GM21360 (cell line): ENCODE measurements around the gene CRACR2B.

ENCODE experiments used
- ATAC-seq: cut with Tn5 transposase; IDR thresholded peaks from one replicate; pipeline ENCODE4 v1.9.1; 2021; ENCODE audit warnings: mild to moderate bottlenecking, moderate library complexity; ENCODE audit not compliant: unreplicated experiment

The CRACR2B gene

GRCh38 chr11:837189-837989, 9.7 kb downstream of the CRACR2B start:
- no peak for ATAC-seq

DNA sequence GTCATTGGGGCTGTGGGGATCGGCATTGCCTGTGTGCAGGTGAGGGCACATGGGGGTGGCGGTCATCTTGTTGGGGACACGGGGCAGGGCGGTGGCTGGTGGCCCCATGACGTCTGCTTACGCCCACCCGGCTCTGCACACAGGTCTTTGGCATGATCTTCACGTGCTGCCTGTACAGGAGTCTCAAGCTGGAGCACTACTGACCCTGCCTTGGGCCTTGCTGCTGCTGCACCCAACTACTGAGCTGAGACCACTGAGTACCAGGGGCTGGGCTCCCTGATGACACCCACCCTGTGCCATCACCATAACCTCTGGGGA, 10.2 kb downstream of the CRACR2B start:
- no peak for ATAC-seq

DNA sequence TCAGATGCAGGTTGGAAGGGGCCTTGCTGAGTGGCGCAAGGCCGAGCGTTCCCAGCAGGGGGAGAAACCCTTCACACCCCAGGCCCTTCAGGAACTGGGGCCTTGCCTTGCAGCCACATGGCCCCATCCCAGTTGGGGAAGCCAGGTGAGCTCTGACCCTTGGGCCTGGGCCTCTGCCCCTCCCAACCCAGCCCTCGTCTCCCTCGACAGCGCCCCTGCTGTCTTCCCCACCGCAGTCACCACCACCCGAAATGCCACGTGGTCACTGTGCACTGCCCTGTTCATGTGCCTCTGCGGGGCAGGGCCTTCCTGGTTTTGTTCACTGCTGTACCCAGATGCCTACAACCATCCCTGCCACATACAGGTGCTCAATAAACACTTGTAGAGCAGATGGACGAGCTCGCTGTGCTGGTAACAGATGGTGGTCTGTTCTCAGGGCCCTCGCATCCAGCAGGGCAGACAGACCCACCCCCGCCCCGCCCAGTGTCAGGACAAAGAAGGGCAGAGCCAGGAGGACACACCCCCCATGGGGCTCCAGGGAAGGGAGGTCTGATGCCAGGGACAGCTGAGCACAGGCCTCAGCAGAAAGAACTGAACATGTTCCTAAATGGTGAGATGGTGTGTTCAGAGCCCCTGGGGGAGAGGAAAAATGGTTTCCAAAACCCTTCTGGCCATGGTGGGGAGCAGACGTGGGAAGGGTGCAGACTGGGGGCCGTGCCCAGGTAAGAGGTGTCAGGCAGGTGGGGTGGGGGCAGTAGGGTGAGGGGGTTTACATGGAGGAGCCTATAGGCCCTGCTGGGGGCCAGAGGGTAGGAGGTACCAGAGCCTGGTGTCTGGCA, 10.9 kb downstream of the CRACR2B start:
- ATAC-seq = no peak

- no peak for ATAC-seq
These were observed 11.5 kb downstream of the CRACR2B start for GRCh38 chr11:839280-839623.

DNA sequence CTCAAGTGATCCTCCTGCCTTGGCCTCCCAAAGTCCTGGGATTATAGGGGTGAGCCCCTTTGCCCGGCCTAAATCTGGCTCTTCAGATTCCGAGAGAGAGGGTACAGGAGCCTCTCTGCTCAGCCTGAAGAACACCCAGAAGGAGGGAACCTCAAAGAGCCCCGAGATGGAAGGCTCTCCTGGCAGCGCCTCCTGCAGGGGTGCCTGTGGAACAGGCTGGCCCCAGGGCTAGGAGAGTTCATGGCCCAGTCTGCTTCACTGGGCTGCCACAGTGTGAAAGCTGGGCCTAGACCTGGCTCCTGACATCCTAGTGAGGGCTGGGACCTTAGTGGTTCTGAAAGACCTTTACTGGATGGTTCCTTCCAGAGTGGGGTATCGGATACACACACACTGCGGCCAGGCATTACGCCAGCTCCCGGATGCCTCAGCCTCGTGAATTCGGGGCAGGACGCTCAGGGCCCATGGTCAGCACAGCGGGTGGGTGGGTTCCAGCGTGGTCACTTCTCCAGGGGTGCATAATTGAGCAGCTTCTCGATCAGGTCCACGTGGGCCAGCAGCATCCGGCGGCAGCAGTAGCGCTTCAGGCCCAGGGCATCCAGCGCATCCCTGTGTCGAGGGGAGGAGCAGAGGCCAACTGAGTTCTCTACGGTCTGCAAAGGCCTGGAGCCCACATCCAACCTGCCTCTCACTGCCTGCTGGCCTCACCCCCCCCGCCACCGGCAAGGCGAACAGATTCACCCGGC, 12.3 kb downstream of the CRACR2B start:
- ATAC-seq = no peak

GRCh38 chr11:841981-842369, 14.3 kb downstream of the CRACR2B start:
- no peak for ATAC-seq

- peak; percentile 63 for ATAC-seq
These were observed 14.8 kb downstream of the CRACR2B start, which contains the start of the genes POLR2L and TSPAN4 for GRCh38 chr11:842370-843002. Gene POLR2L, minus strand, starts transcription at chr11:842529. Its CDS starts 21 bp downstream, at chr11:842508. Gene TSPAN4, plus strand, starts transcription at chr11:842852. Its CDS starts 7,453 bp downstream, at chr11:850305.

DNA sequence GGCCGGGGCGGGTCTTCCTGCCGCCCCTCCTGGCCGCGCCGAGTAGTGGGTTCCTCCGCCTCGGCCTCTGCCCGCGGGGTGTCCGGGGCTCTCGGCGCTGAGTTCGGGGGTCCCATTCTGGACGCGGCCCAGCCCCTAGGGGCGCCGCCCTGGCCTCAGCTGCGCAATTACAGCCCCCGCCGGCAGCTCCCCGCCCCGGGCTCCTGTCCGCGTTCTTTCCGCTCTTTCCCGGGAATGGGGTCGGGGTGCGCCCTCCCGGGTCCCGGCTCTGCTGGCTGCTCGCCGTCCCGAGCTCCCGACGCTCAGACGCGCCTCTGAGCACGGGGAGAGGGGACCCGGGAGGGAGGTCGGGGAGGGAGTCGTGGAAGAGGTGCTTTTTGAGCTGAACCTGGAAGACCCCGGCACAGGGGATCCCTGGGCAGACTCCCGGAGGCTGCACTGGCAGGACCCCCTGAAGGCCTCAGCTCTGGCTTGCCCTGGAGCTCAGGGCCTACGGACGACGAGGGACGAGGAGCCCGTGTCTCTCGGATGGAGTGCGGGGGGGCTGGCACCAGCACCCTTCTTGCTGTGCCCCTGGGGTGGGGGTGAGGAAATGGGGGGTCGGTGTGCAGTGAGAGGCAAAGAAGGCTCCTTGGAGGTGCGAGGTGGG, 15.5 kb downstream of the CRACR2B start:
- ATAC-seq = no peak

- ATAC-seq = no peak
These were observed 16.3 kb downstream of the CRACR2B start for GRCh38 chr11:843818-844692.

- no peak for ATAC-seq
These were observed 17.2 kb downstream of the CRACR2B start for GRCh38 chr11:844693-845644.

GRCh38 chr11:845872-846495, 18.3 kb downstream of the CRACR2B start:
- ATAC-seq = no peak

- ATAC-seq = no peak
These were observed 18.9 kb downstream of the CRACR2B start for GRCh38 chr11:846496-847098.

- no peak for ATAC-seq
These were observed 20.2 kb downstream of the CRACR2B start for GRCh38 chr11:847876-848275.

DNA sequence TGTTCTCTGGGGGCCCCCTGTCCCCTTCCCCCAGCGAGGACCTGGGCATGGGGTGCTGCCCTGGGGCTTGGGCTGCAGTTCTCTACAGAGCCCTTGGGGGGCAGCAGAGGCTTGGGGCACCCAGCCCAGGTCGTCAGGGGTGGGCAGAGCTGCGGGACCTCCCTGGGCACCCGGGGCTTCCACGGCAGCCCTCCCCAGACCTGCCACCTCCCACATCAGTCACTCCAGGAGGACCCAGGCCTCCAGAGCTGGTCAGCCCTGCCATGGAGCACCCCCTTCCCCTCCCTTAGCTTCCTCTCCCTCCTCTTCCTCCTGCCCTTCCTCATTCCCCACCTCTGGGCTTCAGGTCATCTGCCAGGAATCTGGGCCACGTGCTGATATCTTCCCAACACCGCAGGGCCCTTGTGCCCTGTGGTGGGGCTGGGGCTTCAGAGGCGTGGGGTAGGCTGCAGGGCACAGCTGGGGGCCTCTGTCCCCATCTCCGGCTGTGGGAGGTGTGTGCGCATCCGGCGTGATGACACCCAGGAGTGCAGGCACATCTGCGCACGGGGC, 20.7 kb downstream of the CRACR2B start:
- no peak for ATAC-seq

DNA sequence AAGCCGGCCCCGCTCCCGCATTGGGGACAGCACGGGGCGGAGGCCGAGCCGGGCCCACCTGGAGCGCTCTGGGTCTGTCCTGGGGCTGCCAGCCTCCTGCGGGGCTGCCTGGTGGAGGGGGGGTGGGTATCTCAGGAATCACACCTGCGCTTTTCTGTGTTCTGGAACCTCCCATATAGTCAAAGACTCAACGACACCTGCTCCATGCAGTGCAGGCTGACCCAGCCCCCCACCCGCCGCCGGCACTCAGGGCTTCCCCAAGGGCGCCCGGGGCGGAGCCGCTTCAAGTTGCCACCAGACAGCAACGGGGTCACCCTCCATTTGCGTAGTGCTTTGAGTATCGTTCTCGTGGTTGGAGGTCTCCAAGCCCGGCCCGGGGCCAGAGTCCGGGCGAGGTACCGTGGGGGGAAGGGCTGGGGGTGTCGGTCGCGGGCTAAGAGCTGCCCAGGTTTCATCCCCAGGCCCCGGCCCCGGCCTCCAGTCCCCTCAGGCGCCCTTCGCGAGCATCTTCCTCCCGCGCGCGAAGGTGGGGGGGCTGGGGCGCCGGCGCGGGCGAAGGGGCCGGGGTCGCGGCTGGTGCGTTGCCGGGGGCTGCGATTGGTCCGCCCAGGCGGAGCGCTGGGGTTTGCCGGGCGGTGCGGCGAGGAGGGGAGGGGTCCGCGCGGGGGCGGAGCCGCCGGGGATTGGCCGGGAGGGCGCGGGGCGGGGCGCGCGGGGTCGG, 21.5 kb downstream of the CRACR2B start:
- no peak for ATAC-seq

DNA sequence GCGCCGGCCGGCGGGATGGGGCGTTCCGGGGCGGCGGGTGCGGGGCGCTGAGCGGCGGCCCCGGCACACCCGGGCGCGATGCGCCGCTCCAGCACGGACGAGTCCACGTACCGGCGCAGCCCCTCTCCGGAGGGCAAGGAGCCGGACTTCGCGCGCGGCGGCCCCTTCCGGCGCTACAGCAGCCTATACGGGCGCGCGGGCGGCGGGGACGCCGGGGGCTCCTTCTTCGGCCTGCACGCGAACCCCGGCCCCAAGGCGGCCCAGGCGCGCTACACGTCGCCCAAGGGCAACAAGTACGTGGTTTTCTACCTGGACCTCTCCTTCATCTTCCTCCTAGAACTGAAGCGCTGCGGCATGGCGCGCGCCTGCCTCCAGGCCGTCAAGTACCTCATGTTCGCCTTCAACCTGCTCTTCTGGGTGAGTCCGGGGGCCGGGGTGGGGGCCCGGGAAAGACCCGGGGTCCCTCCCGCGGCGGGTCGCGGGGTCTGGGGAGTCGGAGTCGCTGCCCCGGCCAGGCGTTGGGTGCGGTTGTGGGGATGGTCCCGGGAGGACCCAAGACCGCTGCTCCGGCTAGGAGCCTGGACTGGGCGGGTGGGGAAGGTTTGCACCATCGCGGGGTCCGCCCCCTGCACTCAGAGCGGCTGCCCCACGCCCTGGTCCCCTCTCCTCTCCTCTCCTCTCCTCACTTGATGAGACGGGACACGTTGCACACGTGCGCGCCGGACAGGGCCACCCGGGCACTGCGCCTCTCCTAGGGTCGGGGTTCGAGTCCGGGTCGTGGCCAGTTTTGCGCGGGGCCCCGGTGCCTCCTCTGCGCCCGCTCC, 22.4 kb downstream of the CRACR2B start:
- ATAC-seq = no peak
